Astrocyte (in vitro differentiated cells and primary cell): ENCODE data around the gene AUTS2. TPM values are rescaled to one million over a fixed set of nuclear protein-coding genes. Genes with fewer than 3 reads are reported as not detected.

Source experiments
- DNase-seq: peaks from one replicate; pipeline ENCODE4 v3.0.0-alpha.2; 2010; ENCODE audit warnings: low read depth
- FAIRE-seq: peaks from 2 replicates; lab custom pipeline; 2011; peaks lifted over from hg19 to GRCh38; lab: Jason Lieb, UNC
- H2AFZ ChIP-seq: 2 replicates; pipeline ENCODE4 v1.6.0; 2012; ENCODE audit warnings: low read depth, low read length, inconsistent platforms
- H3K27ac ChIP-seq: 2 replicates; pipeline ENCODE4 v1.5.1; 2011; ENCODE audit warnings: low read depth, low read length, inconsistent platforms
- H3K27me3 ChIP-seq: 2 replicates; pipeline ENCODE4 v1.6.0; 2011; ENCODE audit warnings: low read length, inconsistent platforms; ENCODE audit not compliant: insufficient read depth
- H3K36me3 ChIP-seq: 2 replicates; pipeline ENCODE4 v1.5.1; 2011; ENCODE audit warnings: low read length, inconsistent platforms; ENCODE audit not compliant: insufficient read depth
- H3K4me1 ChIP-seq: 2 replicates; pipeline ENCODE4 v1.5.1; 2011; ENCODE audit warnings: low read length, inconsistent platforms; ENCODE audit not compliant: insufficient read depth
- H3K4me2 ChIP-seq: 2 replicates; pipeline ENCODE4 v1.6.0; 2012; ENCODE audit warnings: low read length, inconsistent platforms
- H3K4me3 ChIP-seq: 2 replicates; pipeline ENCODE4 v1.5.1; 2011; ENCODE audit warnings: low read depth, mild to moderate bottlenecking, low read length, inconsistent platforms; ENCODE audit not compliant: insufficient read depth
- H3K79me2 ChIP-seq: 2 replicates; pipeline ENCODE4 v1.6.0; 2012; ENCODE audit warnings: mild to moderate bottlenecking, low read length, inconsistent platforms; ENCODE audit not compliant: insufficient read depth
- H3K9ac ChIP-seq: 2 replicates; pipeline ENCODE4 v1.6.0; 2012; ENCODE audit warnings: mild to moderate bottlenecking, low read length, inconsistent platforms
- H3K9me3 ChIP-seq: 2 replicates; pipeline ENCODE4 v1.5.1; 2012; ENCODE audit warnings: low read depth, mild to moderate bottlenecking, low read length, inconsistent platforms; ENCODE audit not compliant: insufficient read depth
- H4K20me1 ChIP-seq: 2 replicates; pipeline ENCODE4 v1.6.0; 2012; ENCODE audit warnings: low read length, inconsistent platforms; ENCODE audit not compliant: insufficient read depth
- H3K27ac Mint-ChIP-seq: one replicate; pipeline ENCODE4 v1.8.0; 2021; ENCODE audit warnings: mild to moderate bottlenecking, mixed read lengths; ENCODE audit not compliant: unreplicated experiment
- H3K27me3 Mint-ChIP-seq: one replicate; pipeline ENCODE4 v1.8.0; 2021; ENCODE audit warnings: low read depth, mixed read lengths; ENCODE audit not compliant: unreplicated experiment
- H3K36me3 Mint-ChIP-seq: one replicate; pipeline ENCODE4 v1.8.0; 2021; ENCODE audit warnings: low read depth, mixed read lengths; ENCODE audit not compliant: unreplicated experiment
- H3K4me1 Mint-ChIP-seq: one replicate; pipeline ENCODE4 v1.8.0; 2021; ENCODE audit warnings: low read depth, mixed read lengths; ENCODE audit not compliant: unreplicated experiment
- H3K4me3 Mint-ChIP-seq: one replicate; pipeline ENCODE4 v1.8.0; 2021; ENCODE audit warnings: mild to moderate bottlenecking, moderate library complexity, mixed read lengths; ENCODE audit not compliant: unreplicated experiment
- H3K9me3 Mint-ChIP-seq: one replicate; pipeline ENCODE4 v1.8.0; 2021; ENCODE audit warnings: mild to moderate bottlenecking, mixed read lengths; ENCODE audit not compliant: unreplicated experiment
- EZH2 ChIP-seq: IDR thresholded peaks from 2 replicates; pipeline ENCODE4 v1.6.1; 2012; ENCODE audit warnings: mild to moderate bottlenecking, low read length, inconsistent platforms; ENCODE audit not compliant: insufficient read depth
- total RNA-seq: library from RNA; stranded (reverse); gene quantifications from 2 replicates; pipeline ENCODE4 v1.2.1, GENCODE V29; 2021
- TF ChIP-seq, protein P1 (sequence below): IDR thresholded peaks from 2 replicates; pipeline ENCODE4 v1.5.1; 2011; ENCODE audit warnings: low read depth, mild to moderate bottlenecking, inconsistent platforms, low read length, moderate library complexity; ENCODE audit not compliant: insufficient read depth

AUTS2 gene
- total RNA-seq, 1 donor from 2014 or later, result 73.2 TPM

DNA sequence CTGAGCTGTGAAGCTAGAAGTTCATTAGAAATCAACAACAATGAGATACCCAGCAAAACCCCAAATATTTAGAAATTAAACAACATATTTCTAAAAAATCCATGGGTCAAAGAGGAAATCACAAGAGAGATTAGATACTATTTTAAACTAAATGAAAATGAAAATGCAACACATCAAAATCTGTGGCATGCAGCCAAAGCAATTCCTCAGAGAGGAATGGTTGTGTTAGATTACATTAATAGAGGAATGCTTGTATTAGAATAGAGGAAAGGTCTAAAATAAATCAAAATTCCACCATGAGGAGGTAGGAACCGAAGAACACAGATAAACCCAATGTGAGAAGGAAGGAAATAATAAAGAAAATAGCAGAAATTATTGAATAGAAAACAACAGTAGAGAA lies 891.5 kb downstream of the AUTS2 start:
- DNase-seq, result no peak
- H2AFZ ChIP-seq, result no peak overlapping the region
- H3K4me3 Mint-ChIP-seq, result no peak overlapping the region

DNA sequence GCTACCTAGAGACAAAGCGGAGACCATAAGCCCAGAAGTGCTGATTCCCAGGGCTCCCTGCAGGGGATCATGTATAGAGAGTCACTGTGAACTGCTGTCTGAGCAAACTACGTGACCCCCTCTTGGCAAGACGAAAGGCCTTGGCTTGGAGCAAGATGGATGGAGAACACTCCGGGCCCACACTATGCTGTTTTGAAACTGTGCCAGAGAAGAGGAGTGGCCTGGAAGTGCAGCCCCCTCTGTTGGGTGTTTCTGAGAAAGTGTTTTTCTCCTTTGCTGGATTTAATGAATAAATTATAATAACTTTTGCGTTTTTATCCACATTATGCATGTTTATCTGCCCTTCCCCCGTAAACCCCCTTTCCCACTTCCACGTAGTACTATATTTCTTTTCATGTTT lies 894.4 kb downstream of the AUTS2 start:
- no peaks in the 10 kb centered on the region for H3K9me3 ChIP-seq
- H3K36me3 Mint-ChIP-seq, result peaks cover 2% of the 10 kb centered on the region
- H3K36me3 ChIP-seq, result no peaks in the 10 kb centered on the region
- no peaks in the 10 kb centered on the region for H3K79me2 ChIP-seq
- H4K20me1 ChIP-seq, result no peaks in the 10 kb centered on the region
- H3K4me1 Mint-ChIP-seq, result peaks cover 3% of the 10 kb centered on the region
- H2AFZ ChIP-seq, result no peak overlapping the region
- H3K27me3 ChIP-seq, result no peaks in the 10 kb centered on the region
- H3K9me3 Mint-ChIP-seq, result peaks cover 3% of the 10 kb centered on the region
- no peak overlapping the region for H3K4me2 ChIP-seq
- no peak overlapping the region for H3K9ac ChIP-seq
- no peak for TF ChIP-seq EZH2
- TF ChIP-seq, protein P1, sequence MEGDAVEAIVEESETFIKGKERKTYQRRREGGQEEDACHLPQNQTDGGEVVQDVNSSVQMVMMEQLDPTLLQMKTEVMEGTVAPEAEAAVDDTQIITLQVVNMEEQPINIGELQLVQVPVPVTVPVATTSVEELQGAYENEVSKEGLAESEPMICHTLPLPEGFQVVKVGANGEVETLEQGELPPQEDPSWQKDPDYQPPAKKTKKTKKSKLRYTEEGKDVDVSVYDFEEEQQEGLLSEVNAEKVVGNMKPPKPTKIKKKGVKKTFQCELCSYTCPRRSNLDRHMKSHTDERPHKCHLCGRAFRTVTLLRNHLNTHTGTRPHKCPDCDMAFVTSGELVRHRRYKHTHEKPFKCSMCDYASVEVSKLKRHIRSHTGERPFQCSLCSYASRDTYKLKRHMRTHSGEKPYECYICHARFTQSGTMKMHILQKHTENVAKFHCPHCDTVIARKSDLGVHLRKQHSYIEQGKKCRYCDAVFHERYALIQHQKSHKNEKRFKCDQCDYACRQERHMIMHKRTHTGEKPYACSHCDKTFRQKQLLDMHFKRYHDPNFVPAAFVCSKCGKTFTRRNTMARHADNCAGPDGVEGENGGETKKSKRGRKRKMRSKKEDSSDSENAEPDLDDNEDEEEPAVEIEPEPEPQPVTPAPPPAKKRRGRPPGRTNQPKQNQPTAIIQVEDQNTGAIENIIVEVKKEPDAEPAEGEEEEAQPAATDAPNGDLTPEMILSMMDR, result no peak
- no peak overlapping the region for H3K27ac ChIP-seq
- no peak overlapping the region for H3K4me3 Mint-ChIP-seq
- FAIRE-seq (no peak), DNase-seq (no peak)
- no peak overlapping the region for H3K4me3 ChIP-seq
- no peak overlapping the region for H3K27ac Mint-ChIP-seq
- no peaks in the 10 kb centered on the region for H3K27me3 Mint-ChIP-seq
- H3K4me1 ChIP-seq, result no peaks in the 10 kb centered on the region

More for the DNA sequence above, 891.5 kb downstream of the AUTS2 start:
- H3K4me1 Mint-ChIP-seq, result peaks cover 6% of the 10 kb centered on the region
- H3K27me3 ChIP-seq, result no peaks in the 10 kb centered on the region
- no peak overlapping the region for H3K27ac ChIP-seq
- peaks cover 5% of the 10 kb centered on the region for H3K9me3 Mint-ChIP-seq
- no peaks in the 10 kb centered on the region for H3K4me1 ChIP-seq
- no peak overlapping the region for H3K9ac ChIP-seq
- H3K79me2 ChIP-seq, result no peaks in the 10 kb centered on the region
- no peak for FAIRE-seq
- H3K27me3 Mint-ChIP-seq, result no peaks in the 10 kb centered on the region
- no peak for TF ChIP-seq EZH2
- TF ChIP-seq, protein P1, result no peak
- peaks cover 5% of the 10 kb centered on the region for H3K36me3 Mint-ChIP-seq
- H4K20me1 ChIP-seq, result no peaks in the 10 kb centered on the region
- H3K27ac Mint-ChIP-seq, result no peak overlapping the region
- no peak overlapping the region for H3K4me2 ChIP-seq
- no peaks in the 10 kb centered on the region for H3K9me3 ChIP-seq
- H3K4me3 ChIP-seq, result no peak overlapping the region
- no peaks in the 10 kb centered on the region for H3K36me3 ChIP-seq

DNA sequence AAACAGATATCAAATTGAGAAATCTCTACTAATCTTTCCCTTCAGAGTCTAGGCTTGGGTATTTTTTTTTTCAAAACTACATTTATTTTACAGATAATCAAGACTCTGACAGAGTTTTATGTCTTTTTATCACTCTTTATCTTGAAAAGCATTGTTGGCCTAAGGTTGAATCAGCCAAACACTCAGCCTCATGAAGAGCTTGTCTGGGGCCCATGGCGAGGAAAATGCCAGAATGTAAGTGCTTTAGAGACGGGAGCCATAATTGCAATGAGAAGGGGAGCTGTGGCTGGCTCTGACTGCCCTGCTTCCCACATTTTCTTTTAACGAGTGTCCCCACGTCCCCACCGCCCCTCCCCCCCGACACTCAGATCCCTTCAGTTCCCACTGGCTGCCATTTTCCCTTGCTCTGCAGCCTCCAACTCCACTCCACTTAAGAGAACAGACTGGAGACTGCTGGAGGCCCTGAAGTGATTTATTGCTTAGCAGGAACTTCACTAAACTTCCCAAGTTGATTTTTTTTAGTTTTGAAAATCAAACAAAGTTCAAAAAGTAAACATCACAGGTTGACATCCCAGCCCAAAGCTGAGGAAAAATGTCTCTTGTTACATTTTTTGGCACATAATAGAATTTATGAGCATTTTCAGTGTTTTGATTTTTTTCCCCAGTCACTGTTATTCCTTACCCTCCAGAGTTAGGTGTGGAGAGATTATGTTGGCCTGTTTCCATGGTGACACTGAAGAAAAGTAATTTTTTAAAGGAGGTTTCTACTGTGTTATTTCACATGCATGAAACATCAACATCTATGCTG lies 896.2 kb downstream of the AUTS2 start:
- Mint-ChIP-seq H3K4me1 (peaks cover 3% of the 10 kb centered on the region), H3K9me3 (no peaks in the 10 kb centered on the region), H3K4me3 (no peak overlapping the region), H3K27me3 (no peaks in the 10 kb centered on the region), H3K36me3 (no peaks in the 10 kb centered on the region), H3K27ac (no peak overlapping the region)
- H3K79me2 ChIP-seq, result no peaks in the 10 kb centered on the region
- no peak overlapping the region for H3K27ac ChIP-seq
- H3K4me3 ChIP-seq, result no peak overlapping the region
- H3K4me1 ChIP-seq, result no peaks in the 10 kb centered on the region
- no peaks in the 10 kb centered on the region for H3K36me3 ChIP-seq
- DNase-seq (no peak), FAIRE-seq (no peak)
- H3K27me3 ChIP-seq, result no peaks in the 10 kb centered on the region
- H3K9me3 ChIP-seq, result no peaks in the 10 kb centered on the region
- no peak overlapping the region for H2AFZ ChIP-seq
- H4K20me1 ChIP-seq, result no peaks in the 10 kb centered on the region
- TF ChIP-seq, protein P1, result no peak
- TF ChIP-seq EZH2, result no peak
- no peak overlapping the region for H3K4me2 ChIP-seq
- H3K9ac ChIP-seq, result no peak overlapping the region
